Loucy (cell line): Measurements from ENCODE around the gene GBP4.

ENCODE experiments used
- H2AFZ ChIP-seq: fragments of 200-600 bp; sonication (generic); 2 replicates; pipeline ENCODE4 v1.6.0; 2016; ENCODE audit warnings: antibody characterized with exemption, mild to moderate bottlenecking, low read length, moderate library complexity
- H3F3A ChIP-seq: fragments of 200-600 bp; 2 replicates; pipeline ENCODE4 v1.6.0; 2016; ENCODE audit warnings: antibody characterized with exemption, low read depth, mild to moderate bottlenecking
- H3K27me3 ChIP-seq: fragments of 200-600 bp; sonication (generic); 2 replicates; pipeline ENCODE4 v1.6.1; 2014; ENCODE audit warnings: low read length, mild to moderate bottlenecking; ENCODE audit not compliant: insufficient read depth, poor library complexity, severe bottlenecking
- H3K36me3 ChIP-seq: fragments of 200-600 bp; sonication (generic); 2 replicates; pipeline ENCODE4 v1.6.1; 2016; ENCODE audit warnings: low read length; ENCODE audit not compliant: insufficient read depth
- H3K4me1 ChIP-seq: fragments of 200-600 bp; sonication (generic); 2 replicates; pipeline ENCODE4 v1.5.1; 2014; ENCODE audit warnings: low read length, mild to moderate bottlenecking; ENCODE audit not compliant: insufficient read depth, poor library complexity, severe bottlenecking
- H3K4me2 ChIP-seq: fragments of 200-600 bp; sonication (generic); 2 replicates; pipeline ENCODE4 v1.6.0; 2014; ENCODE audit warnings: antibody characterized with exemption, low read length, low read depth, mild to moderate bottlenecking; ENCODE audit not compliant: poor library complexity, severe bottlenecking
- H3K4me3 ChIP-seq: fragments of 200-600 bp; sonication (generic); 2 replicates; pipeline ENCODE4 v1.5.1; 2014; ENCODE audit warnings: low read length, mild to moderate bottlenecking, mixed read lengths; ENCODE audit not compliant: poor library complexity, severe bottlenecking
- H3K79me2 ChIP-seq: fragments of 200-600 bp; sonication (generic); 2 replicates; pipeline ENCODE4 v1.6.1; 2014; ENCODE audit warnings: low read length; ENCODE audit not compliant: insufficient read depth
- H3K9ac ChIP-seq: fragments of 200-600 bp; sonication (generic); 2 replicates; pipeline ENCODE4 v1.6.0; 2014; ENCODE audit warnings: mild to moderate bottlenecking, low read depth, low read length, moderate library complexity; ENCODE audit not compliant: poor library complexity, severe bottlenecking
- H3K9me2 ChIP-seq: fragments of 200-600 bp; sonication (generic); replicated peaks from 2 replicates; pipeline ENCODE4 v1.6.1; 2016; ENCODE audit warnings: low read depth, low read length, mixed read lengths
- H3K9me3 ChIP-seq: fragments of 200-600 bp; sonication (generic); 2 replicates; pipeline ENCODE4 v1.6.1; 2014; ENCODE audit warnings: mild to moderate bottlenecking, antibody characterized with exemption, low read length, low read depth; ENCODE audit not compliant: insufficient read depth
- H4K20me1 ChIP-seq: fragments of 200-600 bp; sonication (generic); 2 replicates; pipeline ENCODE4 v1.6.0; 2014; ENCODE audit warnings: antibody characterized with exemption, low read length, mild to moderate bottlenecking; ENCODE audit not compliant: insufficient read depth, poor library complexity, severe bottlenecking
- CTCF ChIP-seq: fragments of 200-600 bp; sonication (generic); conservative IDR thresholded peaks from 2 replicates; pipeline ENCODE4 v1.5.1; 2014; ENCODE audit warnings: mild to moderate bottlenecking, antibody characterized with exemption, low read length
- EZH2phosphoT487 ChIP-seq: fragments of 200-600 bp; IDR thresholded peaks from 2 replicates; pipeline ENCODE4 v1.6.1; 2018; ENCODE audit warnings: antibody characterized with exemption, mild to moderate bottlenecking, moderate library complexity, borderline replicate concordance

Gene GBP4

GRCh38 chr1:89143484-89143883, 55.3 kb downstream of the GBP4 start:
- Histone ChIP-seq H3K4me1 (peaks cover 7% of the 10 kb centered on the region), H3K79me2 (no peaks in the 10 kb centered on the region), H3K9me2 (no peaks in the 10 kb centered on the region), H2AFZ (no peak overlapping the region), H3K4me3 (no peak overlapping the region), H3K9me3 (no peaks in the 10 kb centered on the region), H4K20me1 (no peaks in the 10 kb centered on the region), H3K9ac (no peak overlapping the region), H3K4me2 (no peak overlapping the region), H3F3A (no peaks in the 10 kb centered on the region), H3K36me3 (no peaks in the 10 kb centered on the region), H3K27me3 (no peaks in the 10 kb centered on the region)
- TF ChIP-seq EZH2phosphoT487 (no peak), CTCF (no peak)

GRCh38 chr1:89142160-89142559, 56.6 kb downstream of the GBP4 start:
- no peak overlapping the region for H3K9ac ChIP-seq
- no peaks in the 10 kb centered on the region for H3K9me3 ChIP-seq
- H3K27me3 ChIP-seq: no peaks in the 10 kb centered on the region
- H3K4me2 ChIP-seq: no peak overlapping the region
- no peak overlapping the region for H3K4me3 ChIP-seq
- no peaks in the 10 kb centered on the region for H3K79me2 ChIP-seq
- H3F3A ChIP-seq: no peaks in the 10 kb centered on the region
- no peak for TF ChIP-seq CTCF
- TF ChIP-seq EZH2phosphoT487: no peak
- H4K20me1 ChIP-seq: no peaks in the 10 kb centered on the region
- peaks cover 7% of the 10 kb centered on the region for H3K4me1 ChIP-seq
- no peak overlapping the region for H2AFZ ChIP-seq
- H3K36me3 ChIP-seq: no peaks in the 10 kb centered on the region
- no peaks in the 10 kb centered on the region for H3K9me2 ChIP-seq

GRCh38 chr1:89133747-89134146, 65.0 kb downstream of the GBP4 start:
- Histone ChIP-seq H3K4me1 (peaks cover 9% of the 10 kb centered on the region), H3K27me3 (no peaks in the 10 kb centered on the region), H3K36me3 (no peaks in the 10 kb centered on the region), H3K4me2 (no peak overlapping the region), H3F3A (no peaks in the 10 kb centered on the region), H2AFZ (no peak overlapping the region), H4K20me1 (no peaks in the 10 kb centered on the region), H3K79me2 (no peaks in the 10 kb centered on the region), H3K9me2 (no peaks in the 10 kb centered on the region), H3K9ac (no peak overlapping the region), H3K9me3 (no peaks in the 10 kb centered on the region), H3K4me3 (no peak overlapping the region)
- no peak for TF ChIP-seq EZH2phosphoT487
- TF ChIP-seq CTCF: no peak
